ENCODE results near the gene HS3ST5. TPM values are rescaled to one million over a fixed set of nuclear protein-coding genes. Genes with fewer than 3 reads are reported as not detected.
"Not testable (repeated sequence)": the region's sequence is repeated elsewhere in the genome, so short reads cannot be mapped to it uniquely, and the experiment has no call there.

HS3ST5 gene
- total RNA-seq, 2 experiments from 2014 or later, result not detected

- intact Hi-C loops (cut with micrococcal nuclease), result no loop called here
- H3K9me3 Mint-ChIP-seq, result no peaks in the 10 kb centered on the region
- no peaks in the 10 kb centered on the region for H3K4me1 Mint-ChIP-seq (ENCODE audit: low read depth)
- H3K27me3 Mint-ChIP-seq, result no peaks in the 10 kb centered on the region
- no peak for DNase-seq
- ChIA-PET CTCF (no interaction called here), POLR2A (no interaction called here)
- no peaks in the 10 kb centered on the region for H3K36me3 Mint-ChIP-seq (ENCODE audit: low read depth)
- H3K4me3 Mint-ChIP-seq, result no peak overlapping the region
- no peak for ATAC-seq
- H3K27ac Mint-ChIP-seq, result no peak overlapping the region
- TF ChIP-seq CTCF (IDR thresholded peaks at IDR 0.05), result no peak
Observed at GRCh38 chr6:114315831-114316595, 26.8 kb downstream of the HS3ST5 start.

GRCh38 chr6:114313816-114314215 lies 29.0 kb downstream of the HS3ST5 start:
- H3K4me1 Mint-ChIP-seq (ENCODE audit: low read depth); intact Hi-C loops (cut with micrococcal nuclease); DNase-seq; H3K27ac Mint-ChIP-seq; H3K27me3 Mint-ChIP-seq; H3K36me3 Mint-ChIP-seq (ENCODE audit: low read depth); ATAC-seq; CTCF ChIA-PET; POLR2A ChIA-PET; H3K9me3 Mint-ChIP-seq; H3K4me3 Mint-ChIP-seq: not testable (repeated sequence)

- Mint-ChIP-seq H3K4me1 (ENCODE audit: low read depth) (no peaks in the 10 kb centered on the region), H3K27me3 (no peaks in the 10 kb centered on the region), H3K36me3 (ENCODE audit: low read depth) (no peaks in the 10 kb centered on the region), H3K9me3 (no peaks in the 10 kb centered on the region), H3K27ac (no peak overlapping the region), H3K4me3 (no peak overlapping the region)
- POLR2A ChIA-PET, result no interaction called here
- DNase-seq (no peak), ATAC-seq (no peak)
- intact Hi-C loops (cut with micrococcal nuclease), result no loop called here
- CTCF ChIA-PET, result no interaction called here
- no peak for TF ChIP-seq CTCF (IDR thresholded peaks at IDR 0.05)
Observed at GRCh38 chr6:114312931-114313330, 29.9 kb downstream of the HS3ST5 start.

GRCh38 chr6:114310053-114310452 lies 32.8 kb downstream of the HS3ST5 start:
- Mint-ChIP-seq H3K4me1 (ENCODE audit: low read depth) (no peaks in the 10 kb centered on the region), H3K36me3 (ENCODE audit: low read depth) (no peaks in the 10 kb centered on the region), H3K27ac (no peak overlapping the region), H3K27me3 (no peaks in the 10 kb centered on the region), H3K9me3 (no peaks in the 10 kb centered on the region), H3K4me3 (no peak overlapping the region)
- intact Hi-C loops (cut with micrococcal nuclease), result no loop called here
- ChIA-PET POLR2A (no interaction called here), CTCF (no interaction called here)
- no peak for TF ChIP-seq CTCF (IDR thresholded peaks at IDR 0.05)
- DNase-seq (no peak), ATAC-seq (no peak)

- Mint-ChIP-seq H3K9me3 (no peaks in the 10 kb centered on the region), H3K4me3 (no peak overlapping the region), H3K27me3 (no peaks in the 10 kb centered on the region), H3K36me3 (ENCODE audit: low read depth) (no peaks in the 10 kb centered on the region), H3K4me1 (ENCODE audit: low read depth) (no peaks in the 10 kb centered on the region), H3K27ac (no peak overlapping the region)
- intact Hi-C loops (cut with micrococcal nuclease), result no loop called here
- ChIA-PET CTCF (interaction anchor here (0.7 to 1.8 kb wide), 4 partner anchors 10 to 206 kb away, joined by 3 to 6 read pairs (median 4); no protein-coding TSS in a partner anchor), POLR2A (no interaction called here)
- ATAC-seq, result no peak
- TF ChIP-seq CTCF (IDR thresholded peaks at IDR 0.05), result peak; percentile 47
- DNase-seq, result no peak
Observed at GRCh38 chr6:114304304-114304887, 38.4 kb downstream of the HS3ST5 start.

All from activated CD8-positive, alpha-beta T cell treated with anti-CD3 and anti-CD28 coated beads for 36 hours (primary cell).